Naive B cell (primary cell): ENCODE results near the gene RAD50. TPM values are rescaled to one million over a fixed set of nuclear protein-coding genes. Genes with fewer than 3 reads are reported as not detected.
A peak's percentile ranks its signal among the peaks of the same experiment; 100 is the strongest.

Experiments used
- ATAC-seq, 2 donors: fragments of 150-1000 bp; cut with Tn5 transposase; 2 replicates each; pipeline ENCODE4 v1.10.0; 2021; ENCODE audit warnings: low read depth in 2 of 2, mild to moderate bottlenecking in 2 of 2, moderate library complexity in 2 of 2
- DNase-seq: peaks from one replicate; pipeline ENCODE4 v3.0.0; 2022
- H3K27ac Mint-ChIP-seq, 6 donors: one replicate each; pipeline ENCODE4 v1.8.0; 2020 to 2022; ENCODE audit warnings: mild to moderate bottlenecking in 6 of 6, mixed read lengths in 6 of 6, moderate library complexity in 5 of 6, inconsistent platforms in 2 of 6
- H3K27me3 Mint-ChIP-seq, 3 donors: one replicate each; pipeline ENCODE4 v1.8.0; 2021 to 2022; ENCODE audit warnings: mixed read lengths in 3 of 3, mild to moderate bottlenecking in 1 of 3
- H3K36me3 Mint-ChIP-seq, 2 donors: one replicate each; pipeline ENCODE4 v1.8.0; 2020 to 2022; ENCODE audit warnings: mixed read lengths in 2 of 2, inconsistent platforms in 1 of 2, mild to moderate bottlenecking in 1 of 2
- H3K4me1 Mint-ChIP-seq, 3 donors: one replicate each; pipeline ENCODE4 v1.8.0; 2020 to 2022; ENCODE audit warnings: mixed read lengths in 3 of 3, inconsistent platforms in 1 of 3, mild to moderate bottlenecking in 1 of 3, moderate library complexity in 1 of 3
- H3K4me3 Mint-ChIP-seq, 8 donors: one replicate each; pipeline ENCODE4 v1.8.0; 2020 to 2022; ENCODE audit warnings: mild to moderate bottlenecking in 8 of 8, mixed read lengths in 8 of 8, moderate library complexity in 8 of 8, inconsistent platforms in 2 of 8
- H3K9me3 Mint-ChIP-seq, 7 donors: one replicate each; pipeline ENCODE4 v1.8.0; 2020 to 2022; ENCODE audit warnings: mixed read lengths in 7 of 7, mild to moderate bottlenecking in 5 of 7, inconsistent platforms in 2 of 7, moderate library complexity in 1 of 7
- polyA plus RNA-seq, 6 donors: library from polyadenylated mRNA; unstranded; fragments of 300-500 nt; fragmentation: Illumina TruSeq; gene quantifications; one replicate each; pipeline ENCODE4 v1.2.3, GENCODE V29; 2021; ENCODE audit warnings: low read depth in 6 of 6

The RAD50 gene
- polyA plus RNA-seq, 6 donors from 2014 or later, result 10.1 to 33.5 (median 19.9) TPM

DNA sequence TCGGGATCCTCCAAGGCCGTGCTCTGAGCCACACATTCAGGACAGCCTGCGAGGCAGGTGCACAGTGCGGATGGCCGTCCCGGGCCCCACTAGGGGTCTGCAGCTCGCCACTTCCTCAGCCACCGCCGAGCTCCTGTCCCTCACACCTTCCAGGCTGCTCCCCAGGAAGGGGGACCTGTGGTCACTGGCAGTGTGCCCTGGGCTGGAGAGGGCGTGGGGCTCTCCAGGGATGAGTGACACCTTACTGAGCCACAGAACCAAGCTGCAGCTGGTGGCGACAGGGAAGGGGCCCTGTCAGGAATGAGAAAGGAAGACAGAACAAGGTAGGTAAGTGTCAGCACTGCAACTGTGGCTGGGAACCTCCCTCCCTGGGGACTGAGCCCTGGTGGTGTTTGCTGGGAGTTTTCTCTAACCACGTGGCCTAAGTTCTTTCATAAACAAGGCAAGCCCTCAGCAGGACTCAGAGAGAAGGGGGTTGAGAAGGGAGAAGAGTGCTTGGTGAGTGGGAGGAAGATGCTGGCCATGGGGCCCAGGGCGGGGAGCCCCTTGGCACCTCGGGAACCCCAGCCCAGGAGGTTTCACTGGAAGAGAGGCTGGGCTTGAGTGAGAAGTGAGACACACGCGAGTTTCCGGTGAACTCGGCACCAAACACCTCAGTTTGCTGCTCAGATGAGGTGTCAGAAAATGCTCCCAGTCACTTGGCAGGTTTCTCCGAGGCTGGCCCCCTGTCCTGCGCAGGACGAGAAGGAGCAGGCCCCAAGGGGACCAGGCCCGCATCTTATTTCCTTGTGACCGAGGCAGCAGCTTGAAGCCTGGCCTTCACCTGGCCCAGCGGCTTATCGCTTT lies 106.4 kb downstream of the RAD50 start:
- peaks cover 0 to 16% (median 15%) of the 10 kb centered on the region in 3 donors for H3K27me3 Mint-ChIP-seq
- H3K27ac Mint-ChIP-seq, result peak overlapping the region in 2 of 6 donors; percentile 65 to 94
- no peaks in the 10 kb centered on the region for H3K36me3 Mint-ChIP-seq
- no peak for DNase-seq
- H3K9me3 Mint-ChIP-seq, result no peaks in the 10 kb centered on the region
- ATAC-seq, result peak; percentile 38 to 46
- peaks cover 9 to 12% (median 12%) of the 10 kb centered on the region in 3 donors for H3K4me1 Mint-ChIP-seq
- peak overlapping the region in 1 of 8 donors; percentile 12 for H3K4me3 Mint-ChIP-seq

DNA sequence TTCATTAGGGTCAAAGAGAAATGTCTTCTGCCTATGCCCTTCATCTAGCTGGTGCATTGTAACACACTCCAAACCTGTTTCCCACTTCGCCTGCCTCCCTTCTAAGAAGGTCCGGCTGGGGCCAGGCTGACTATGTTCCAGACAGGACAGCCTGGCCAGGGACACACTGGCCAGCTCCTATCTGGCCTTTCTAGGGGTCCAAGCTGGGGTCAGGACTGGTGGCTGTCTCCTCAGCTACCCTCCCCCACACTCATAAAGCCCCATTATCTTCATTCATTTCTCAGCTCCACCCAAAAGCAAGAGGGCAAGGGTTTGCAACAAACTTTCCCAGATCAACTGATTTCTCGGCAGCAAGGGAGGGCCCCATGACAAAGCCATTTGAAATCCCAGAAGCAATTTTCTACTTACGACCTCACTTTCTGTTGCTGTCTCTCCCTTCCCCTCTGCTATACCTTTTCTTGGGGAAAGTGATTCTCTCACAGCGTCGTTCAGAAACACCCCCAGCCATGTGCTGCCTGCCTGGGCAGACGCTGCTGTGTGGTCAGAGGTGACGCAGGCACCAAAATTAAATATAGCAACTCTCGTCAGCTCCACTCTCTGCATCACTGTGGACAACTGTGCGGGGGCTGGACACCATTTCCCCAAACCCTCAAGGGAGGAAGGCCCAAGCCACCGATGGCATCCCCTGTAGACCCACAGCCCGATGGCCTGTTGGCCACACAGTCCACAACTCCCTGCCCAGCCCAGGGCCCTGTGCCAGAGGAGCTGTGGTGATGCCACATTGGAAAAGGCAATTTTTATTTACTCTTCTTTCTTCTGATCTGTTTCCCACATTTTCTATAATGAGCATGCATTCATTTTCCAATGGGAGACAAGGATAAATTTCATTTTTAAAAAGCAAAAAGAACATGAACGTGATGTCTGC lies 107.3 kb downstream of the RAD50 start:
- H3K27ac Mint-ChIP-seq, result peak overlapping the region in 2 of 6 donors; percentile 29 to 81

GRCh38 chr5:132664696-132665209 lies 108.0 kb downstream of the RAD50 start:
- Mint-ChIP-seq H3K4me3 (no peak overlapping the region), H3K36me3 (no peaks in the 10 kb centered on the region), H3K27me3 (peaks cover 0 to 10% (median 7%) of the 10 kb centered on the region in 3 donors), H3K4me1 (peaks cover 9 to 12% (median 12%) of the 10 kb centered on the region in 3 donors), H3K9me3 (no peaks in the 10 kb centered on the region), H3K27ac (peak overlapping the region in 1 of 6 donors; percentile 81)
- DNase-seq (no peak), ATAC-seq (no peak)

More for the DNA sequence above, 107.3 kb downstream of the RAD50 start:
- peak in 1 of 2 donors; percentile 21 for ATAC-seq
- Mint-ChIP-seq H3K9me3 (no peaks in the 10 kb centered on the region), H3K4me3 (peak overlapping the region in 1 of 8 donors; percentile 39), H3K36me3 (no peaks in the 10 kb centered on the region), H3K4me1 (peaks cover 9 to 12% (median 12%) of the 10 kb centered on the region in 3 donors), H3K27me3 (peaks cover 0 to 8% (median 8%) of the 10 kb centered on the region in 3 donors)
- DNase-seq, result no peak

GRCh38 chr5:132665574-132666080 lies 108.8 kb downstream of the RAD50 start:
- H3K4me3 Mint-ChIP-seq, result no peak overlapping the region
- H3K9me3 Mint-ChIP-seq, result peaks cover 0 to 1% (median 0%) of the 10 kb centered on the region in 7 donors
- H3K27ac Mint-ChIP-seq, result peak overlapping the region in 2 of 6 donors; percentile 33 to 65
- ATAC-seq (no peak), DNase-seq (no peak)
- peaks cover 0 to 17% (median 14%) of the 10 kb centered on the region in 3 donors for H3K27me3 Mint-ChIP-seq
- H3K36me3 Mint-ChIP-seq, result no peaks in the 10 kb centered on the region
- peaks cover 9 to 12% (median 12%) of the 10 kb centered on the region in 3 donors for H3K4me1 Mint-ChIP-seq

DNA sequence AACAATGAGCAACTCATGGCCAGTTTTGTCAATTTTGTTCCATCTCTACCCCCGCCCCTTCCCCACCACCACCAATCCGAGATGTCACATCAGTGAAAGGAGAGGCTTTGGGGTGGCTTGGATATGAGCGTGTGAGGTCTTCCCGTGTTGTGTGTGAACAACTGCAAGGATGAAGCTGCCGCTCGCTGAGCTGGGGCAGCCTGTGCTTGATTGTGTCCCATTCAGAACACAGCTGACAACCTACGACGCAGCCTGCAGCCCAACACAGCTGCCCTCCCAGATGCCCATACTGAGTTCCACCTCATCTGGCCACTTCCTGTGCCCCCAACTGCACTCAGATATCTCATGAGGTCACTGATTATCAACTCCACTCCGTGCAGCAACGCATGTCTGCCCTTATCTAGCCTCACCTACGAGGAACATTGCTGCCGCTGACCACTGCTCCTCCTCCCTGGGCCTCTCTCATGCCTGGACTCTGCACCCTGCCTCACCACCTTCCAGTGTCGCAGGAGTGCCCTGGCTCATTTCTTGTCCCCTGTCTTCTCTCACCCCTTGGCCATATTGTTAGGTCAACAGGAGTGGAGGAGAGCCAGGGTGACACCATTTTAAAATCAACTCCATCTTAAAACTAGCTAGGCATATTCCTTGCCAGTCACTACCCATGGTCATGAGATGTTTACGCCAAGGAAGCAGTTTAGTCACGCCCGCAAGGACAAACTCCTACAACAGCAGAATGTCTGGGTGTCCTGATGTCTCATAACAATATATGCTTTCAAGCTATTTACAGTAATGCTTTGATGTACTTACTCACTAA lies 109.7 kb downstream of the RAD50 start:
- peaks cover 0 to 4% (median 0%) of the 10 kb centered on the region in 7 donors for H3K9me3 Mint-ChIP-seq

DNA sequence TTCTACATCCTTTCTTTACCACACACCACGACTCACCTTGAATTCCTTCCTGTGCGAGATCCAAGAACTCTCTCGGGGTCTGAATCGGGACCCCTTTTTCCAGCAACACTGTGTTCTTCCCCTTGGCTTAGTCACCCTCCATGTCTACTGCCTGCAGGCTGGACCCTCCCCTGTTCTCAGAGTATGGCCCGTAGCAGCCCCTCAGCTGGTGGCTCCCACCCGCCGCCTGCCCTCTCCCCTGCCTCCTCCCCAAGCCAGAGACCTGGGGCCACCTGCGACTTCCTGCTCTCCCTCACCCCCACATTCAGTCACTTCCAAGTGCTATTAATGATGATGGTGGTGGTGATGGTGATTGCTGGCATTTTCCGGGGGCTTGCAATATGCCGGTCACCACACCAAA lies 110.5 kb downstream of the RAD50 start:
- Mint-ChIP-seq H3K27ac (no peak overlapping the region), H3K36me3 (no peaks in the 10 kb centered on the region), H3K9me3 (peaks cover 0 to 4% (median 0%) of the 10 kb centered on the region in 7 donors), H3K4me3 (no peak overlapping the region), H3K4me1 (peaks cover 3 to 7% (median 6%) of the 10 kb centered on the region in 3 donors), H3K27me3 (peaks cover 0 to 18% (median 17%) of the 10 kb centered on the region in 3 donors)
- no peak for ATAC-seq
- DNase-seq, result no peak

More for the DNA sequence above, 109.7 kb downstream of the RAD50 start:
- H3K36me3 Mint-ChIP-seq, result no peaks in the 10 kb centered on the region
- peaks cover 0 to 18% (median 17%) of the 10 kb centered on the region in 3 donors for H3K27me3 Mint-ChIP-seq
- H3K4me1 Mint-ChIP-seq, result peaks cover 5 to 7% (median 6%) of the 10 kb centered on the region in 3 donors
- H3K27ac Mint-ChIP-seq, result peak overlapping the region in 2 of 6 donors; percentile 44 to 68
- no peak overlapping the region for H3K4me3 Mint-ChIP-seq
- DNase-seq (no peak), ATAC-seq (no peak)

DNA sequence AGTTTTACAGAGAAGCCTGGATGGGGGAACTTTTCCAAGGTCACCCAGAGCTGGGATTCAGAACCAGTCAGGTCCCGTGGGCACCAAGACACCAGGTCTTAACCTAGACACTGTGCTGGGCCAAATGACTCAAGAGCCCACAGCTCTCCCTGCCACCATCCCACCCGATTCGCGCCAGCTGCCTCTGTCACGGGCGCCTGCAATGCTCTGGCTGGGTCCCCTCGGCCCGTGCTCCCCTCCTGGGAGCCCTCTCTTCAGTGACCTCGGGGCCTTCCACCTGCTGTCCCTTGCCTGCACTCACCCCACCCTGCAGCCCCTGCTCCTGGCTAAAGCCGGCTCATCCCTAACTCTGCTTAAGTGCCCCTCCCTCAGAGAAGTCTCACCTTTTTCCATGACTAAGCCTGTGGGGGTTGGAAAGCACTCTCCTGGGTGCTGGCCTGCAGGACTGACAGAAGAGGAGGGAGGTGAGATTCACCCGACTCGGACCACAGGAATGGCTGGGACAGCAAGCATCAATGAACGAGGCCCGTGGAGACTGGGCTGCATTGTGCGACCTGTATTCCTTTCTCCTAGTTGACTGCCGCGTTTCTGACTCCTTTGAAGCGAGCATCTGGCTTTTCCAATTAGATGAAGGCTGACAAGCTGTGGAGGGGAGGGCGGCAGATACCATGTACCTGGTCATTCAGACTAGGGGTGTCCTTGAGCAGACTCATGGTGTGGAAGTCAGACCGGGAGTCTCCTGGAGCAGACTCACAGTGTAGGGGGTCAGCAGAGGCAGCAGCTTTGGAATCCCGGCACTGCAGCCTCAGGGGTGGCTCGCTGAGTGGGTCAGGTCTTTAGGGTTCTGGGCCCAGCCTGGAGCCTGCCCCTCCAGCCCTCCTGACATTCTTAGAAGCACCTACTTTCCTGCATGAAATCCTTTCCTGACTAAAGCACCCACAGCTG lies 111.3 kb downstream of the RAD50 start:
- peaks cover 0 to 4% (median 0%) of the 10 kb centered on the region in 7 donors for H3K9me3 Mint-ChIP-seq
- peaks cover 3% of the 10 kb centered on the region in 3 donors for H3K4me1 Mint-ChIP-seq
- ATAC-seq (no peak), DNase-seq (no peak)
- no peak overlapping the region for H3K27ac Mint-ChIP-seq
- peaks cover 0 to 18% (median 17%) of the 10 kb centered on the region in 3 donors for H3K27me3 Mint-ChIP-seq
- H3K4me3 Mint-ChIP-seq, result no peak overlapping the region
- H3K36me3 Mint-ChIP-seq, result no peaks in the 10 kb centered on the region

- ATAC-seq, result no peak
- Mint-ChIP-seq H3K4me3 (no peak overlapping the region), H3K4me1 (no peaks in the 10 kb centered on the region), H3K36me3 (no peaks in the 10 kb centered on the region), H3K27me3 (peaks cover 0 to 18% (median 17%) of the 10 kb centered on the region in 3 donors), H3K9me3 (peaks cover 0 to 4% (median 0%) of the 10 kb centered on the region in 7 donors), H3K27ac (no peak overlapping the region)
- DNase-seq, result no peak
Measured at GRCh38 chr5:132668706-132669454, 112.1 kb downstream of the RAD50 start.

GRCh38 chr5:132669455-132669820 lies 112.7 kb downstream of the RAD50 start:
- Mint-ChIP-seq H3K27me3 (peaks cover 0 to 18% (median 17%) of the 10 kb centered on the region in 3 donors), H3K4me1 (no peaks in the 10 kb centered on the region), H3K27ac (no peak overlapping the region), H3K36me3 (no peaks in the 10 kb centered on the region), H3K9me3 (peaks cover 0 to 4% (median 0%) of the 10 kb centered on the region in 7 donors), H3K4me3 (no peak overlapping the region)
- DNase-seq (no peak), ATAC-seq (no peak)

DNA sequence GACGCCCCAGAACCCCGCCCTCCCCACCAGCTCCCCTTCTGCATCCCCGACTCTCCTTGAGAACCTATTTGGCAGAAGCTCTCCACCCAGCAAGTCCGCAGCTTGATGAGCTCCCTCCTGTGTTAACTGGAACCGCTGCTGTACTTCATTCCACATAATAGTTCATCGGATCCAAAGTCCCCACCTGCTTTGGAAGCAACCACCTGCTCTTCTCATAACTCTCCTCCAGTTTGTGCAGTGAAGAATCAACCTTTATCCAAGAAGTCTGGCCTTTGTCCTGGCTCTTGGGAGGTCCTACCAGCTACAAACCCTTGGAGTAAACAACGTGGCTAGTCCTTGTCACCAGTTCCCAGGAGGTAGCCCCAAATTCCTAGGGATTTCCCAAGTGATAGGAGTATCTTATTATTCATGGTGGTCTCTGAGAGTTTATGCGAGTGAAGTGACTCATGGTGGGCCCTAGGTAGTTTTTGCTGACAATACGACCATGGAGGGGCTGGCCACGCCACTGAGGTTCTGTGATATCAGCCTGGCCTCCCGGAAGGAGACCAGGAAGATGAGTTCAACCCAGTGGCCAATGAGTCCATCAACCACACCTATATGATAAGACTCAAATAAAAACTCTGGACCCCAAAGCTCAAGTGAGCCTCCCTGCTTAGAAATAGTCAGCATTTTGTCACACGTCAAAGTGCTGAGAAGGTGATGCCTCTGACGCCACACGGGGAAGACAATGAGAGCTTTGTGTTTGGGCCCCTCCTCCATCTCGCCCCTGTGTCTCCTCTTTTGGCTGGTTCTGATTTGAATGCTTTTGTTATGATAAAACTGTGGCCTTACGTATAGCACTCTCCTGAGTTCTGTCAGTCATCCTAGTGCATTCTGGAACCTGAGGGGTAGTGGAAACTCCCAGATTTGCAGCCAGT lies 113.4 kb downstream of the RAD50 start:
- H3K27ac Mint-ChIP-seq, result peak overlapping the region in 1 of 6 donors; percentile 85
- no peak overlapping the region for H3K4me3 Mint-ChIP-seq
- peaks cover 0 to 4% (median 4%) of the 10 kb centered on the region in 3 donors for H3K4me1 Mint-ChIP-seq
- DNase-seq, result no peak
- ATAC-seq, result no peak
- peaks cover 0 to 18% (median 17%) of the 10 kb centered on the region in 3 donors for H3K27me3 Mint-ChIP-seq
- H3K36me3 Mint-ChIP-seq, result no peaks in the 10 kb centered on the region
- H3K9me3 Mint-ChIP-seq, result peaks cover 0 to 4% (median 0%) of the 10 kb centered on the region in 7 donors
